Measurements from ENCODE around the gene RUNX2.

GRCh38 chr6:45555981-45556771 lies 228.0 kb downstream of the RUNX2 start:
- TF ChIP-seq CTCF (conservative IDR thresholded peaks at IDR 0.05; ENCODE audit: low read length) (no peak), EZH2phosphoT487 (IDR thresholded peaks at IDR 0.05; ENCODE audit: borderline replicate concordance, low read depth, low read length) (no peak)

Measured in OCI-LY7 (cell line).